Panc1 (cell line): ENCODE measurements around the gene ARHGEF10L.

Experiments used
- CTCF ChIP-seq: fragments of 450-650 bp; IDR thresholded peaks from 2 replicates; pipeline ENCODE4 v1.5.1; 2017; ENCODE audit warnings: mild to moderate bottlenecking
- POLR2AphosphoS5 ChIP-seq: IDR thresholded peaks from 2 replicates; pipeline ENCODE4 v1.6.1; 2012; ENCODE audit warnings: mild to moderate bottlenecking, low read depth, low read length, moderate library complexity

- TF ChIP-seq CTCF: no peak
- no peak for TF ChIP-seq POLR2AphosphoS5
These were observed 29.4 kb upstream of the ARHGEF10L start for GRCh38 chr1:17510138-17510537.
